Stimulated activated naive CD8-positive, alpha-beta T cell treated with anti-CD3 and anti-CD28 coated beads, Interleukin-15, Interleukin-2, amounts not matched to agents 100 ng/mL and 50 ng/mL, for 24 hours (primary cell): Measurements from ENCODE around the gene RPS19.

Experiments used
- H3K27ac Mint-ChIP-seq: one replicate; pipeline ENCODE4 v1.8.0; 2021; ENCODE audit warnings: mild to moderate bottlenecking, mixed read lengths
- H3K27me3 Mint-ChIP-seq: one replicate; pipeline ENCODE4 v1.8.0; 2021; ENCODE audit warnings: mixed read lengths
- H3K36me3 Mint-ChIP-seq: one replicate; pipeline ENCODE4 v1.8.0; 2021; ENCODE audit warnings: low read depth, mixed read lengths
- H3K4me1 Mint-ChIP-seq: one replicate; pipeline ENCODE4 v1.8.0; 2021; ENCODE audit warnings: low read depth, mixed read lengths
- H3K4me3 Mint-ChIP-seq: one replicate; pipeline ENCODE4 v1.8.0; 2021; ENCODE audit warnings: mild to moderate bottlenecking, mixed read lengths
- H3K9me3 Mint-ChIP-seq: one replicate; pipeline ENCODE4 v1.8.0; 2021; ENCODE audit warnings: mixed read lengths

Gene RPS19

DNA sequence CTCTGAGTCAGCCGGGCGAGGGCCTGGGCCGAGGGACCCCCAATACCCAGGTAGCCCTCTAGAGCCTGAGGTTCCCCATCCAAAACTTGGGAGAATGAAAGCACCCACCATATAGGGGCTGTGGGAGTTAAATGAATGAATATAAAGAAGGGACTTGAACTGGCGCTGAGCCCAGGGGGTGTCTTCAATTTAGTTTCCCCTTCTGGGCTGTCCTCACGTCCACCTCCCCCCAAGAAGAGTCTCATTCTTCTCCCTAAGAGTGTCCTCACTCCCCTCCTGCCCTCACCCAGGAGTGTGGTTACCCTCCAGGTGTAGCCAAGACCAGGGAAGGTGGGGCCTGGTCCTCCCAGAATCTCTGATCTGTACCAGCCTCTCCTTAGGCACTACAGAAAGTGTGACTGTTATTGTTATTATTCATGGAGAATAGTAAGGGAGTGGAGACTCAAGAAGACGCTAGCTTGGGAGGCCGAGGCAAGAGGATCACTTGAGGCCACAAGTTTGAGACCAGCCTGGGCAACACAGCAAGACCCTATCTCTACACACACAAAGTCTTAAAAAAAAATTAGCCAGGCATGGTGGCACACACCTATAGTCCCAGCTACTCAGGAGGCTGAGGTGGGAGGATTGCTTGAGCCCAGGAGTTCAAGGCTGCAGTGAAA, 19.7 kb downstream of the RPS19 start:
- H3K4me1 Mint-ChIP-seq = peaks cover 64% of the 10 kb centered on the region
- peak overlapping the region; percentile 9 for H3K27ac Mint-ChIP-seq
- H3K36me3 Mint-ChIP-seq = peaks cover 8% of the 10 kb centered on the region
- peak overlapping the region; percentile 20 for H3K4me3 Mint-ChIP-seq
- no peaks in the 10 kb centered on the region for H3K27me3 Mint-ChIP-seq
- no peaks in the 10 kb centered on the region for H3K9me3 Mint-ChIP-seq

GRCh38 chr19:41880329-41880708, 20.3 kb downstream of the RPS19 start:
- H3K27ac Mint-ChIP-seq = peak overlapping the region; percentile 9
- peaks cover 8% of the 10 kb centered on the region for H3K36me3 Mint-ChIP-seq
- H3K27me3 Mint-ChIP-seq = no peaks in the 10 kb centered on the region
- H3K4me1 Mint-ChIP-seq = peaks cover 66% of the 10 kb centered on the region
- no peaks in the 10 kb centered on the region for H3K9me3 Mint-ChIP-seq
- no peak overlapping the region for H3K4me3 Mint-ChIP-seq

DNA sequence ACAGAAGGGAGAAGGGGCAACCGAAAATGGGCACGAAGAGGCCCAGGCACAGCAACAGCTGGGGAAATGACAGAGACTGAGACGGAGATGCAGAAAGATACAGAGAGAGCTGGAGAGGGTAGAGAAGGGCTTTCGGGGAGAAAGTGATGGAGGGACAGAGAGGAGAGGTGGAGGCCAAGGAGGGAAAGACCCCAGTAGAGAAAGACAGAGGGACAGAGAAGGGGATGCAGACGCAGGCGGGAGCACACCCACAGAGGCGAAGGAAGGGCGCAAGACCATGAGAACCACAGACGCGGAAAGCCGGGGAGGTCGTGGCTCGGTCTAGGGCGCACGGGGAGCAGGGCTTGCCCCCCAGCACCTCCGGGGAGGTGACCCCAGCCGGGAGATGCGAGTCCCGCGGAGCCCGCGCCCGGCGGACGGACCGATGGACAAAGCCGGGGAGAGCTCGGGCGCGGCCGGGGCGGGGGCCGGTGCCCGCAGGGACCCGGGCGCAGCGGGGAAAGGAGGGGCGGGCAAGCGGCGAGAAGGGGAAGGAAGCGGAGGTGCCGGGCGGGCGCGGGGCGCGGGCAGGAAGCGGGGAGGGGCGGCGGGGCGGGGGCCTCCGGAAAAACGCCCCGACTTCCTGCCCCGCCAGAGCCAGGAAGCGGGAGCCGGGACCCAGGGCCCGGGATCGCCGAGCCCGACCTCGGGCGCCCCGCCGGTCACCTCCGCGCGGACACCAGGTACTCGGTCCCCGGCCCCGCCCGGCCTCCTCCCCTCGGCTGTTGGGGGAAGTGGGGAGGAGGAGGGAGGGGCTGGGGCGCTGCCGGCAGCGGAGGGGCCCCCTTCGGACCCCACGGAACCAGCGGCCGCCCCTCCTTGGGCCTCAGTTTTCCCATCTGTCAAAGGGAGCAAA, 22.8 kb downstream of the RPS19 start, which contains the start of gene ARHGEF1:
Gene ARHGEF1, plus strand, starts transcription at position 617 of the 895 bp plus-strand sequence. CDS start 4,899 bp downstream, outside the sequence.
- Mint-ChIP-seq H3K27ac (peak within 1 kb of the TSS; percentile 97), H3K4me1 (peaks cover 63% of the 10 kb centered on the region), H3K27me3 (no peaks in the 10 kb centered on the region), H3K4me3 (peak within 1 kb of the TSS; percentile 93), H3K9me3 (no peaks in the 10 kb centered on the region), H3K36me3 (peaks cover 18% of the 10 kb centered on the region)

DNA sequence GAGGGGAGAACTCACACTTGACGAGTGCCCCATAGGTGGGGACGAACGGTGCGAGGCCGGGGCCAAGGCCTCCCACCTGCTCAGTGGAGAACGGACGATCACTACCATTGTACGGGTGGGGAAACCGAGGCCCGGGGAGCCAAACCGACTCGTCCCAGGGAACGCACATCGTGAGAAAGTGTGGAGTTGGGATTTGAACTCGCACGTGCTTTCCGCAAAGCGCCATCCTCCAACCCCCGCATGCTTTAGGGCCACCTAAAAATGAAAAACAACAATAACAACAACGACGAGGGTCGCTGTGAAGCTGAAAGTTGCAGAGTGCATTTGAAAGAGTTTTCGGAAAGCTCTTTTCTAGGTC, 23.4 kb downstream of the RPS19 start:
- Mint-ChIP-seq H3K9me3 (no peaks in the 10 kb centered on the region), H3K4me3 (peak overlapping the region; percentile 88), H3K36me3 (peaks cover 22% of the 10 kb centered on the region), H3K27me3 (no peaks in the 10 kb centered on the region), H3K4me1 (peaks cover 63% of the 10 kb centered on the region), H3K27ac (peak overlapping the region; percentile 93)

DNA sequence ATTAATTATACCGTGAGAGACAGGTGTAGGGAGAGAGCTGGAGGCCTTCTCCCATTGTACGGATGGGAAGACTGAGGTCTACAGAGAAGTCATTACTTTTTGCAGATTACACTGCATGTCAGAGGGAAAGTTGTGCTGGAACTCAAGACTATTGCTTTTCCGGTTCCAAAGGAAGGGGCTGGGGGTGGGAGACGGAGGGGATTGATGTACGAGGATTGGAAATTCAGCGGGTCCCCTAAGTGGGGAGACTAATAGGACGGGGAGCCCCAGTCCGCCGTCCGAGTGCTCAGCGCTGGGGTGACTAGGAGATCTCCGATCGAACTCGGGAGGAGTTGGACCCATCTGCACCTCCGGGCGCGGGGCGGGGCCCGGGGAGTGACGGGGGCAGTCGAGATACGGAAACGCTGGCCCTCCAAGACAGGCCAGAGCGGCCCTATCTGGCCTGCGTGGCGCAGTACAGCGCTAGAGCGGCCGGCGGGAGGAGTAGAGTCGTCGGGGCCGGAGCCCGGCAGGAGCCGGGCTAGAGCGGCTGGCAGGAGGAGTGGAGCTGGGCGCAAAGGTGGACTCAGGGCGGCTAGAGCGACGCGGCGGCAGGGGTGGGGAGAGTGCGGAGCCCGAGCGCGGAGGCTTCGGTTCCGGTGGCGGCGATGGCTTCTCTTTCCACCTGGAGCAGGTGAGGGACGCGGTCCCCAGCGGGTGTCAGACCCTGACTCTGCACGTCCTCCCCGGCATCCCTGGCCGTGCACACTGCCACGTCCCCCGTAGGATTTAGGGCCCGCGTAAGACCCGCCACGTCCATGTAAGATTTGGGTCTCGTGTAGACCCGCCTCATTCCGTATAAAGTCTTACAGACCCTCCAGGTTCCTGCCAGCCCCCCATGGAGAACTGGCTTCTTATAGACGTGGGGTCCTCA, 24.0 kb downstream of the RPS19 start:
- Mint-ChIP-seq H3K4me1 (peaks cover 64% of the 10 kb centered on the region), H3K36me3 (peaks cover 27% of the 10 kb centered on the region)

DNA sequence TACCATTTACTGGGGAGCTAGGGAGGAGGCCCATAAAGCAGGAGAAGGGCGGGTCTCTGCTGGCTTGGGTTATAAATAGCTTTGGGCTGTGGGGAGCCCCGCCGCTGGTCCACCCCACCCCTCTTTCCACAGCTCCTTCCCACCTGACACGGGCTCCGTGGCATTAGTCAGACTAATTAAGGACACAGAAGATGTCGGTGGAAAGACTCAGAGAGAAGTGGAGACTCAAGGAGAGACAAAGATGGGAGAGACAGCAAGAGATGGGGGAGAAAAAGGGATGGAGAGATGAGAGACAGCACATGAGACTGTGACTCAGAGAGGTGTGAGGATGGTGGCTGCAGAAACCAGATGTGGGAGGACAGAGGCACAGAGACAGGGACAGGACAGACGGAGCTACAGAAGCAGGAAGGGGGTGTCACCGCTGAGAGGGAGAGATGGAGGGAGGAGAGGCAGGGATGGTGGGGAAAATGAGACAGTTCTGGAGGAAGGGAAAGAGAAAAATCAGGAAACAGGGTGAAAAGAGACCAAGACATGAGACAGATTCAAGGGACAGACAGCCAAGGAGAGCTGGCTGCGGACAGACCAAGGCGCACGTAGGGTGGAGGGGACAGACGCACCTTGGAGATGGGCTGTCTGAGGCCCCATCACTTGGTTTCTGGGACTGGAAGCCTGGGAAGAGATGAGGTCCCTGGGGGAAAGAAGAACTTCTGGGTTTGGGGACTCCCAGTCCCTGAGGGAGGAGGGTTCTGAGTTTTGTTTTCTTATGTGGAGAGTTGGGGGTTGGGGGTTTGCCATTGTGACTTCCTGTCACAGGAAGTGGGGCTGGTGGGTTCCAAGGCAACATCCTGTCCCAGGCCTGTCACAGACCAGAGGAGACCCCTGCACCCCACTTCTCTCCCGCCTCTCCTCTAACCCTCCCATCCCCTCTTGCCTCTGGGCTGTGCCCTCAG, 27.0 kb downstream of the RPS19 start:
- Mint-ChIP-seq H3K36me3 (peaks cover 45% of the 10 kb centered on the region), H3K27ac (peak overlapping the region; percentile 100), H3K27me3 (no peaks in the 10 kb centered on the region), H3K4me3 (peak overlapping the region; percentile 88), H3K9me3 (no peaks in the 10 kb centered on the region), H3K4me1 (peaks cover 74% of the 10 kb centered on the region)

More for the DNA sequence above, 24.0 kb downstream of the RPS19 start:
- Mint-ChIP-seq H3K27ac (peak overlapping the region; percentile 93), H3K27me3 (no peaks in the 10 kb centered on the region), H3K4me3 (peak overlapping the region; percentile 88), H3K9me3 (no peaks in the 10 kb centered on the region)

- Mint-ChIP-seq H3K27me3 (no peaks in the 10 kb centered on the region), H3K36me3 (peaks cover 46% of the 10 kb centered on the region), H3K27ac (peak overlapping the region; percentile 100), H3K4me1 (peaks cover 73% of the 10 kb centered on the region), H3K4me3 (peak overlapping the region; percentile 88), H3K9me3 (no peaks in the 10 kb centered on the region)
Measured at GRCh38 chr19:41887711-41888382, 27.8 kb downstream of the RPS19 start.

DNA sequence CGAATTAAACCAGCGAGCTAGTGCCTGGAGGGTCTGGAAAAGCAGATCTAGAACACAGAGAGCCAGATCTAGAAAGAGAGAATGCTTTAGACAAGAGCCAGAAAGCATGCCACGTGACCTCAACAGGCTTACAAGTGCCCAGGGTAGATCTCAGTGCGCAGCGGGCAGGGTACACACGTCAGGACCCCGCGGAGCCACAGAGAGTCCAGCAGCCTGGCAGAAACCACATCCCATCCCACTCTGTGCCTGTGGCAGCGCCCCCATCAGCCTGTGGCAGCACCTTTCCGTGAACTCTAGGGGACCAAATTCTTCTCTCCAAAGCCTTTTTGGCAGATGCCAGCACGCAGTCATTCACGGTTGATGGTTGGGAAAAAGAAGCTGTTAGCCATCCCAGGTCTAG, 28.9 kb downstream of the RPS19 start:
- Mint-ChIP-seq H3K4me3 (peak overlapping the region; percentile 88), H3K27ac (peak overlapping the region; percentile 100), H3K9me3 (no peaks in the 10 kb centered on the region), H3K27me3 (no peaks in the 10 kb centered on the region), H3K4me1 (peaks cover 78% of the 10 kb centered on the region), H3K36me3 (peaks cover 44% of the 10 kb centered on the region)

DNA sequence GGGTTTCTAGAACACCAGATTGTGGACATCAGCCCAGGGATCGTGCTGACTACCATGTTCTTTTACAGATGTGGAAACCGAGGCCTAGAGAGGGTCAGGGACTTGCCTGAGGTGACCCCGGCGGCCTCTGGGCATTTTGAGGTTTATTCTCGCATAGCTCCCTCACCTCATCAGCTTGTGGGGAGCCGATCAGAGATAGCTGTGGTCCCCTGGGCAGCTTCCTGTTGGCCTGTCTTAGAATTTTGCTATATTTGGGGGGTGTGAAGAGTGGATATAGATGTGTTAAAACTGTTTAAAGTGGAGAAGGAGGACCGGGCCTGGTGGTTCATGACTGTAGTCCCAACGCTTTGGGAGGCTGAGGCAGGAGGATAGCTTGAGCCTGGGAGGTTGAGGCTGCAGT, 29.8 kb downstream of the RPS19 start:
- H3K9me3 Mint-ChIP-seq = no peaks in the 10 kb centered on the region
- no peaks in the 10 kb centered on the region for H3K27me3 Mint-ChIP-seq
- peak overlapping the region; percentile 88 for H3K4me3 Mint-ChIP-seq
- peaks cover 48% of the 10 kb centered on the region for H3K36me3 Mint-ChIP-seq
- H3K4me1 Mint-ChIP-seq = peaks cover 84% of the 10 kb centered on the region
- peak overlapping the region; percentile 100 for H3K27ac Mint-ChIP-seq

DNA sequence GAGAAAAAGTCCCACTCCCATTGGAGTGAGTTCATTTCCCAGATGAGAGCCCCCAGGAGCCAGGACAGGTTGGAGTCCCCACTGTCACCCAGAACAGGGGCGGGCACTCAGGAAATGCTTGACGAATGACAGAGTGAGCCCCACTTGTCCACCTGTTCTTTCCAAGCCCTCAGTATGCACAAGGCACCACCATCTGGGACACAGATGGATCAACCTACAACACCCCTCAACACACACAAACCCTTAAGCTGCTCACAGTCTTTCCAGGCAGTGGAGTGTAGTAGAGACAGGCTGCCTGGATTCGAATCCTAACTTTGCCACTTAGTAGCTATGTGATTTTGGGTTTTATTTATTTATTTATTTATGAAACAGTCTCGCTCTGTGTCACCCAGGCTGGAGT, 30.9 kb downstream of the RPS19 start:
- peaks cover 83% of the 10 kb centered on the region for H3K4me1 Mint-ChIP-seq
- no peak overlapping the region for H3K4me3 Mint-ChIP-seq
- no peak overlapping the region for H3K27ac Mint-ChIP-seq
- no peaks in the 10 kb centered on the region for H3K9me3 Mint-ChIP-seq
- H3K36me3 Mint-ChIP-seq = peaks cover 52% of the 10 kb centered on the region
- H3K27me3 Mint-ChIP-seq = no peaks in the 10 kb centered on the region

DNA sequence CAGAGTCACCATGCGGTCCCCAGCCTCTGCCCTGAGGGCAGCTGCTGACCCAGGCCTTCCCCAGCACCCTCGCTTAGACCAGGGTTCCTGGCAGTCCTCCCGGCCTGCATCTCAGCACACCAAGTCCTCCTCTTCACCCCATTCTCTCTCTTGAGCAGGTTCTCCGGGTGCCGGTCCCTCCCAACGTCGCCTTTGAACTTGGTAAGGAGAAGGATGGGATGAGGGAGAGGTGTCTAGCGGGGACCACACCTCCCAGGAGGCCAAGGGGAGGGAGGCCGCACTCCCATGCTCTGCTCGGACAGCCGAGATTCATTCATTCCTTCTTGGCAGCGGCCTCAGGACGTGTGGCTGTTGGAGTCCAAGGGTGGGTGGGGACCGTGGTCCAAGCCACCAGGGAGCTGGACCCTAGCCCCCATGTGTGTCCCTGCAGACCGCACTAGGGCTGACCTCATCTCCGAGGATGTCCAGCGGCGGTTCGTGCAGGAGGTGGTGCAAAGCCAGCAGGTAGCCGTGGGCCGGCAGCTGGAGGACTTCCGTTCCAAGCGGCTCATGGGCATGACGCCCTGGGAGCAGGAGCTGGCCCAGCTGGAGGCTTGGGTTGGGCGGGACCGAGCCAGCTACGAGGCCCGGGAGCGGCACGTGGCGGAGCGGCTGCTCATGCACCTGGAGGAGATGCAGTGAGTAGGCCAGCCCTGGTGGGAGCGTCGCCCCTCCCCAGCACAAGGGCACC, 32.3 kb downstream of the RPS19 start:
- Mint-ChIP-seq H3K4me1 (peaks cover 76% of the 10 kb centered on the region), H3K4me3 (no peak overlapping the region), H3K9me3 (no peaks in the 10 kb centered on the region), H3K36me3 (peaks cover 47% of the 10 kb centered on the region), H3K27ac (peak overlapping the region; percentile 81), H3K27me3 (no peaks in the 10 kb centered on the region)

GRCh38 chr19:41893899-41894298, 33.8 kb downstream of the RPS19 start:
- no peaks in the 10 kb centered on the region for H3K9me3 Mint-ChIP-seq
- peaks cover 78% of the 10 kb centered on the region for H3K4me1 Mint-ChIP-seq
- H3K27ac Mint-ChIP-seq = peak overlapping the region; percentile 36
- no peak overlapping the region for H3K4me3 Mint-ChIP-seq
- no peaks in the 10 kb centered on the region for H3K27me3 Mint-ChIP-seq
- peaks cover 55% of the 10 kb centered on the region for H3K36me3 Mint-ChIP-seq

DNA sequence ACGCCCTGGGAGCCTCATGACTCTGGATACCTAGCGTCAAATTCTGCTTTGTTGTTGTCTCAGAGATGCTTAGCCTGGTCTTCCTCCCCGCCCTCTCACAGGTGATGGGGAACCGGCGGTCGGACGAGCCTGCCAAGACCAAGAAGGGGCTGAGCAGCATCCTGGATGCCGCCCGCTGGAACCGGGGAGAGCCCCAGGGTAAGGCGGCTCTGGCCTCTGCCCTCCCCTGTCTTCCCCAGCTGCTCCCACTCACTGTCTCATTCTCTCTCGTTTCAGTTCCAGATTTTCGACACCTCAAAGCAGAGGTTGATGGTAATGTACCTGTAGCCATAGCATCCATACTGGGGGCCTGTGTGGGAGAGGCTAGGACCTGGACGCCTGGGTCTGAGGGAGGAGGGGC, 34.3 kb downstream of the RPS19 start:
- peaks cover 78% of the 10 kb centered on the region for H3K4me1 Mint-ChIP-seq
- H3K36me3 Mint-ChIP-seq = peaks cover 55% of the 10 kb centered on the region
- no peaks in the 10 kb centered on the region for H3K27me3 Mint-ChIP-seq
- H3K27ac Mint-ChIP-seq = peak overlapping the region; percentile 36
- H3K4me3 Mint-ChIP-seq = no peak overlapping the region
- no peaks in the 10 kb centered on the region for H3K9me3 Mint-ChIP-seq
